Coronary artery (tissue), 2 donors: ENCODE data around the gene RCBTB1.

ENCODE experiments used
- DNase-seq: peaks from one replicate; pipeline ENCODE4 v3.0.0-alpha.2; 2017; ENCODE audit warnings: low spot score
- H3K27ac ChIP-seq, 2 donors: fragments of 200-600 bp; sonication (generic); one replicate each; pipeline ENCODE4 v1.5.1; 2016 to 2019
- H3K4me3 ChIP-seq: fragments of 200-600 bp; sonication (generic); 2 replicates; pipeline ENCODE4 v1.5.1; 2016; ENCODE audit warnings: mild to moderate bottlenecking, moderate library complexity
- TF ChIP-seq, protein P1 (sequence below): fragments of 200-600 bp; sonication (generic); IDR thresholded peaks from one replicate; pipeline ENCODE4 v1.5.1; 2019; ENCODE audit warnings: antibody characterized with exemption

RCBTB1 gene

DNA sequence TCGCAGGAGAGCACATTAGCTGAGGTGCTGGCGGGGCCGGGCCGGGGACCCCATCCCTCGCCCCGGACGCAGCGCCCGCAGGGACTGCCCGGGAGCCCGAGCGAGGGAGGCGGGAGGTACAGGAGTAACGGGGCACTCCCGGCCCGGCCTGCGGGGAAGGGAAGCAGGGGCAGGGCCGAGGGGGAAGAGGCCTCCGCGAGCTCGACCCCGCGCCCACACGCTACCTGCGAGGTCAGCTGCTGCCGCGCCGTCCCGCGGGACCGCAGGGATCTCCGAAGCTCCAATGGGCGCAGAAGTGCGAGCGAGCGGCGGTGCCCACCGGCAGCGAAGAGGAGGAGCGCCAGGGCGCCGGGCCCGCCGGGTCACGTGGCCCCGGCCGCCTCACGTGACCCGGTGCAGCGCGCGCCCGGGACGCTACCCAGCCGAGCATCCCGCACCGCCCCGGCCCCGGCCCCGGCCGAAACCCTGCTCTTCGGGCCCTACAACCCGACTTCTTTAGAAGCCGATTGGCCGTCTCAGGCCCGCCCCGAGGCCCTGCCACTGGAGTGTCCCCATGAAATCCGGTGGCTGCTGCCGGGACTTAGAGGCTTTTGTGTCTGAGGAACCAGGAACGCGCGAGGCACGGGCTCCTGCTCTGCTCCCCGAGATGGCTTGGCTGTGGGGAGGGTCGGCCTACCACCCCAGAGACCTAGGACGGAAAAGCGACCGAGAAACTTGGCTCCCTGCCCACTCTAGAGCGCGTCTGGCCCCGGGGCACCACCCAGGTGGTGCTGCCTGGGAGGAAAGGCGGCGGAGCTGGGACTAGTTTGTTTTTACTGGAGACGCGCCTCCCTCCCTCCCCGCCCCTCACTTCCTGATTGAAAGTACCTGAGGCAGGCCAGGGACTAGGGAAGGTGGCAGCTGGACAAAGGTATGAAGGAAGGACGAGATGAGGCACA lies at the start of gene RCBTB1:
Gene RCBTB1 (minus strand): TSS at position 339 of the 938 bp plus-strand sequence. CDS start 18,279 bp downstream, outside the sequence.
- H3K27ac ChIP-seq: peak within 1 kb of the TSS; percentile 69 to 87
- peak; percentile 84 for DNase-seq
- TF ChIP-seq, protein P1, sequence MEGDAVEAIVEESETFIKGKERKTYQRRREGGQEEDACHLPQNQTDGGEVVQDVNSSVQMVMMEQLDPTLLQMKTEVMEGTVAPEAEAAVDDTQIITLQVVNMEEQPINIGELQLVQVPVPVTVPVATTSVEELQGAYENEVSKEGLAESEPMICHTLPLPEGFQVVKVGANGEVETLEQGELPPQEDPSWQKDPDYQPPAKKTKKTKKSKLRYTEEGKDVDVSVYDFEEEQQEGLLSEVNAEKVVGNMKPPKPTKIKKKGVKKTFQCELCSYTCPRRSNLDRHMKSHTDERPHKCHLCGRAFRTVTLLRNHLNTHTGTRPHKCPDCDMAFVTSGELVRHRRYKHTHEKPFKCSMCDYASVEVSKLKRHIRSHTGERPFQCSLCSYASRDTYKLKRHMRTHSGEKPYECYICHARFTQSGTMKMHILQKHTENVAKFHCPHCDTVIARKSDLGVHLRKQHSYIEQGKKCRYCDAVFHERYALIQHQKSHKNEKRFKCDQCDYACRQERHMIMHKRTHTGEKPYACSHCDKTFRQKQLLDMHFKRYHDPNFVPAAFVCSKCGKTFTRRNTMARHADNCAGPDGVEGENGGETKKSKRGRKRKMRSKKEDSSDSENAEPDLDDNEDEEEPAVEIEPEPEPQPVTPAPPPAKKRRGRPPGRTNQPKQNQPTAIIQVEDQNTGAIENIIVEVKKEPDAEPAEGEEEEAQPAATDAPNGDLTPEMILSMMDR: no peak
- H3K4me3 ChIP-seq: peak within 1 kb of the TSS; percentile 93

DNA sequence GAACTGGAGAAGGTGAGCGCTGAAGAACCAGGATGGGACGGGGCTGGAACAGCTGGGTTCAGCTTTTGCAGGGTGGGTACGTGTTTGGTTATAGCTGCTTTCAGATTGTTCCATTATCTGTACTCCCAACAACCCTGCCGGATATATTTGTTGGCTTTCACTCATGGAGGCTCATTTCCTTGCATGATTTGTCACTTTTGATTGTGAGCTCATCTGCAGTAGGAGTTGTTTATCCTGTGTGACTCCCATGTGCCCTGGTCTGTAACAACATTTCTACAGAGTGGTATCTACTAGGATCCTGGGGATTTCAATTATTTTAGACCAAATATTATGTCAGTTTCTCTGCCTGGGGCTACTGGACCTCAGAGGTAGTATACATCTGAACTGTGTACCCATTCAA lies 48.4 kb upstream of the RCBTB1 start:
- Histone ChIP-seq H3K27ac (no peak overlapping the region), H3K4me3 (no peak overlapping the region)
- TF ChIP-seq, protein P1: no peak
- no peak for DNase-seq

DNA sequence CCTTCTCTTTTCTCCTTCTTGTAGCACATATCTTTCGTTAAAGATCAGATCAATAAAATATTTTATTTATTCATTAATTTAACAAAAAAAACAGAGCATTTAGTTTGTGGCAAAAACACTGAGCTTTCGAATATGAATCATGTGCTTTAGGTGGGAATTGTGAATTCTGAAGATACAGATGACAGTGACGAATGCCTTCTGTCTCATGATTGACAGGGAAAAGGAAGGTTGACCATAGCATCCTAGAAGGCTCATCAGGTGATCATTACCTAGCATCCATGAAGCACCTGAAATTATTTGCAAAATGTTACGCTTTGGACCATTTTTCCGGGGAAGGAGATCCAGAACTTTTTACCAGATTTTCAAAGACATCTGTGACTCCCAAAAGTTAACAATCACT lies 46.8 kb upstream of the RCBTB1 start:
- no peak overlapping the region for H3K27ac ChIP-seq
- DNase-seq: no peak
- no peak overlapping the region for H3K4me3 ChIP-seq
- TF ChIP-seq, protein P1: no peak

DNA sequence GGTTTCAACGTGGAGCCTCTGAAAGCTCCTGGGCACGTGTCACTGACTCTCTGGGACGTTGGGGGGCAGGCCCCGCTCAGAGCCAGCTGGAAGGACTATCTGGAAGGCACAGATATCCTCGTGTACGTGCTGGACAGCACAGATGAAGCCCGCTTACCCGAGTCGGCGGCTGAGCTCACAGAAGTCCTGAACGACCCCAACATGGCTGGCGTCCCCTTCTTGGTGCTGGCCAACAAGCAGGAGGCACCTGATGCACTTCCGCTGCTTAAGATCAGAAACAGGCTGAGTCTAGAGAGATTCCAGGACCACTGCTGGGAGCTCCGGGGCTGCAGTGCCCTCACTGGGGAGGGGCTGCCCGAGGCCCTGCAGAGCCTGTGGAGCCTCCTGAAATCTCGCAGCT lies 45.2 kb upstream of the RCBTB1 start:
- H3K27ac ChIP-seq: no peak overlapping the region
- DNase-seq: no peak
- TF ChIP-seq, protein P1: no peak

DNA sequence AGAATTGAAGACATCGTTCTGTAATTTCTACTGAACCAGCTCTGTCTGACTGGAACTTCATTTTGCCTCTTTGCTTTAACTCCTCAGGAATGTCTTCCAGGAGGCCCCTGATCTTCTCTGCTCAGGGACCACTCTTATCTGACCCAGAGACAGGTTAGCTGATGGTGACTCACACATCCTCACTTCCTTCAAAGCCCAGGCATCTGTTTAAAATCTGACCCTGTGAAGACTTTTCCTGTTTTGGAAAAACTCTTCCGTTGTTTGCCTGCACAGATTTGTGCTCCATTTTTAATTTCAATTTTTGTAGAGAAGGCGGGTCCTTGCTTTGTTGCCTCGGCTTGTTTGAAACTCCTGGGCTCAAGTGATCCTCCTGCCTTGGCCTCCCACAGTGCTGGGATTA lies 44.6 kb upstream of the RCBTB1 start:
- TF ChIP-seq, protein P1: no peak
- DNase-seq: no peak
- no peak overlapping the region for H3K27ac ChIP-seq
- H3K4me3 ChIP-seq: no peak overlapping the region

More for the DNA sequence above, 45.2 kb upstream of the RCBTB1 start:
- H3K4me3 ChIP-seq: no peak overlapping the region

DNA sequence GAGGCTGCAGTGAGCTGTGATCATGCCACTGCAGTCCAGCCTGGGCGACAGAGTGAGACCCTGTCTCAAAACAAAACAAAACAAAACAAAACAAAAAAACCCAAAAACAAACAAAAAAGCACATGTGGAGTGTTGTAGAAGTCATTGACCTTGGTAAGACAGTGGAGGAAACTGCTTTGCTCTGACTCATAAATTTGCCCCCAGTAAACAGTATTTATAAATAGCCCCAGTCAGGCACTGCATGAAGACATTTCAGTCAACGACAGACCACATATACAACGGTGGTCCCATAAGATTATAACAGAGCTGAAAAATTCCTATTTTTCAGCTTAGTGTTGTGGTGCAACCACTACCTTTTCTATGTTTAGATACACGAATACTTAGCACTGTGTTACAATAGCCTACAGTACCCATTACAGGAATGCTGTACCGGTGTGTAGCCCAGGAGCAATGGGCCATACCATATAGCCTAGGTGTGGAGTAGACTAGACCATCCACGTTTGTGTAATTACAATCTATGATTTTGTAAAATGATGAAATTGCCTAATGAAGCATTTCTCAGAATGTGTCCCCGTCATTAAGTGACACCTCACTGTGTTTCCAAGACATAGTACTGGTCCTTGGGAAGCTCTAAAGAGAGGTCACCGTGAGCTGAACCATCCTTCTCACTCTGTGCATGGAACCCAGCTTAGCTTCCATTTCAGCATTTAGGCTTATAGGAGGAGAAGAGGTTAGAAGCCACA lies 44.0 kb upstream of the RCBTB1 start:
- TF ChIP-seq, protein P1: no peak
- no peak for DNase-seq
- peak overlapping the region; percentile 41 for H3K4me3 ChIP-seq
- peak overlapping the region in 1 of 2 donors; percentile 22 for H3K27ac ChIP-seq
